HCT116 (cell line): ENCODE data around the gene USP50. TPM values are rescaled to one million over a fixed set of nuclear protein-coding genes. Genes with fewer than 3 reads are reported as not detected.
"Not testable (repeated sequence)": the region's sequence is repeated elsewhere in the genome, so short reads cannot be mapped to it uniquely, and the experiment has no call there.

Experiments used
- ATAC-seq: fragments of 200-7000 bp; cut with Tn5 transposase; 2 replicates; pipeline ENCODE4 v1.9.1; 2020; ENCODE audit warnings: mild to moderate bottlenecking, moderate library complexity
- BruUV-seq: library from RNA; stranded (reverse); fragments of 400-500 nt; replicated peaks from 2 replicates; lab custom pipeline; 2021; lab: Mats Ljungman, UMichigan
- CTCF ChIA-PET: fragments of 300-600 bp; sonication (Branson Sonifier 250); formaldehyde crosslinking; loops from one replicate; lab custom pipeline; 2021; ENCODE audit warnings: antibody characterized with exemption; lab: Charles Lee
- POLR2A ChIA-PET: fragments of 300-600, 350-600 bp; sonication (Branson Sonifier 250); formaldehyde crosslinking; loops from one replicate; lab custom pipeline; 2021; ENCODE audit warnings: antibody characterized with exemption; lab: Charles Lee
- RAD21 ChIA-PET, 2 experiments: fragments of 300-600 bp; sonication (Branson Sonifier 250); formaldehyde crosslinking; loops; one replicate each; lab custom pipeline; 2023; ENCODE audit warnings: low total read pairs in 2 of 2; ENCODE audit not compliant: uncharacterized antibody in 2 of 2, unreplicated experiment in 2 of 2, low non-redundant PET in 1 of 2; lab: Charles Lee
- DNase-seq: peaks from one replicate; pipeline ENCODE4 v3.0.0-alpha.2; 2010; ENCODE audit warnings: low read depth, low spot score
- H2AFZ ChIP-seq: fragments of 200-600 bp; shearing (Covaris generic), sonication (generic); 2 replicates; pipeline ENCODE4 v1.6.1; 2017; ENCODE audit warnings: low read depth, mixed run types, mixed read lengths, antibody characterized with exemption, low read length; ENCODE audit not compliant: poor library complexity, severe bottlenecking
- H3K27ac ChIP-seq: 2 replicates; pipeline ENCODE4 v1.5.1; 2012; ENCODE audit warnings: low read depth, low read length
- H3K27me3 ChIP-seq: fragments of 200-600 bp; sonication (generic); 2 replicates; pipeline ENCODE4 v1.6.1; 2016; ENCODE audit warnings: mixed run types, low read length, mixed read lengths; ENCODE audit not compliant: insufficient read depth
- H3K36me3 ChIP-seq, 2 experiments: fragments of 200-500 bp in 1 of 2; fragments of 200-600 bp in 1 of 2; sonication (Bioruptor generic) in 1 of 2; sonication (generic) in 1 of 2; 2 replicates each; pipeline versions ENCODE4 v1.5.1 to v1.6.1; 2014 to 2016; ENCODE audit warnings: low read length in 2 of 2, inconsistent platforms in 1 of 2, mixed read lengths in 1 of 2, mixed run types in 1 of 2; ENCODE audit not compliant: insufficient read depth in 2 of 2, control insufficient read depth in 1 of 2
- H3K4me1 ChIP-seq, 2 experiments: fragments of 200-600 bp in 1 of 2; sonication (generic) in 1 of 2; 2 replicates each; pipeline versions ENCODE4 v1.5.1 to v1.6.1; 2012 to 2017; ENCODE audit warnings: low read length in 2 of 2, inconsistent platforms in 1 of 2, mild to moderate bottlenecking in 1 of 2, mixed read lengths in 1 of 2, mixed run types in 1 of 2, moderate library complexity in 1 of 2; ENCODE audit not compliant: insufficient read depth in 2 of 2, control insufficient read depth in 1 of 2
- H3K4me2 ChIP-seq: fragments of 200-600 bp; sonication (generic); 2 replicates; pipeline ENCODE4 v1.6.1; 2017; ENCODE audit warnings: mixed run types, low read length, mixed read lengths
- H3K4me3 ChIP-seq, 2 experiments: fragments of 200-600 bp in 1 of 2; sonication (generic) in 1 of 2; replicated peaks in 1 of 2; 2 replicates each; pipeline ENCODE4 v1.5.1; 2011 to 2016; ENCODE audit warnings: low read length in 2 of 2, control low read depth in 1 of 2, low read depth in 1 of 2, mild to moderate bottlenecking in 1 of 2, mixed read lengths in 1 of 2, mixed run types in 1 of 2
- H3K79me2 ChIP-seq: fragments of 200-600 bp; sonication (generic); 2 replicates; pipeline ENCODE4 v1.6.1; 2017; ENCODE audit warnings: mild to moderate bottlenecking, mixed run types, low read length, moderate library complexity, mixed read lengths; ENCODE audit not compliant: insufficient read depth
- H3K9ac ChIP-seq: fragments of 200-600 bp; sonication (generic); 2 replicates; pipeline ENCODE4 v1.6.1; 2016; ENCODE audit warnings: low read length, mixed read lengths
- H3K9me2 ChIP-seq: fragments of 200-600 bp; sonication (generic), shearing (Covaris generic); 2 replicates; pipeline ENCODE4 v1.6.1; 2017; ENCODE audit warnings: mixed run types, mild to moderate bottlenecking, moderate library complexity; ENCODE audit not compliant: insufficient read depth
- H3K9me3 ChIP-seq, 2 experiments: fragments of 200-500 bp in 1 of 2; fragments of 200-600 bp in 1 of 2; sonication (Bioruptor generic) in 1 of 2; sonication (generic) in 1 of 2; 2 replicates each; pipeline ENCODE4 v1.6.1; 2014 to 2017; ENCODE audit warnings: low read length in 2 of 2, mixed read lengths in 2 of 2, inconsistent platforms in 1 of 2, low read depth in 1 of 2, mild to moderate bottlenecking in 1 of 2, mixed run types in 1 of 2, moderate library complexity in 1 of 2; ENCODE audit not compliant: control insufficient read depth in 1 of 2, insufficient read depth in 1 of 2
- H4K20me1 ChIP-seq: fragments of 200-600 bp; sonication (generic), shearing (Covaris generic); 2 replicates; pipeline ENCODE4 v1.6.1; 2017; ENCODE audit warnings: mixed run types, mild to moderate bottlenecking, moderate library complexity; ENCODE audit not compliant: insufficient read depth
- RAD21 ChIP-seq: IDR thresholded peaks from 2 replicates; pipeline ENCODE4 v1.6.1; 2012; ENCODE audit warnings: low read depth, mild to moderate bottlenecking
- REST ChIP-seq: IDR thresholded peaks from 2 replicates; pipeline ENCODE4 v1.6.1; 2012; ENCODE audit warnings: low read depth
- SRF ChIP-seq: IDR thresholded peaks from 2 replicates; pipeline ENCODE4 v1.6.1; 2012; ENCODE audit warnings: low read depth
- YY1 ChIP-seq: IDR thresholded peaks from 2 replicates; pipeline ENCODE4 v1.6.1; 2011; ENCODE audit warnings: low read length, low read depth, moderate library complexity, mild to moderate bottlenecking; ENCODE audit not compliant: insufficient replicate concordance; ENCODE audit errors: extremely low read depth
- ZNF274 ChIP-seq: fragments of 200-500 bp; sonication (Bioruptor generic); IDR thresholded peaks from 2 replicates; pipeline ENCODE4 v1.6.1; 2014; ENCODE audit warnings: mild to moderate bottlenecking, low read depth, low read length, inconsistent platforms
- intact Hi-C: fragments of 100-400 bp; cut with micrococcal nuclease; formaldehyde crosslinking; loops from 2 replicates; pipeline ENCODE4 v1.10.0; 2022
- total RNA-seq: library from RNA; stranded (reverse); gene quantifications from one replicate; pipeline ENCODE4 v1.2.1, GENCODE V29; 2021; ENCODE audit not compliant: unreplicated experiment

Gene USP50
- total RNA-seq, 1 experiment from 2014 or later: not detected

DNA sequence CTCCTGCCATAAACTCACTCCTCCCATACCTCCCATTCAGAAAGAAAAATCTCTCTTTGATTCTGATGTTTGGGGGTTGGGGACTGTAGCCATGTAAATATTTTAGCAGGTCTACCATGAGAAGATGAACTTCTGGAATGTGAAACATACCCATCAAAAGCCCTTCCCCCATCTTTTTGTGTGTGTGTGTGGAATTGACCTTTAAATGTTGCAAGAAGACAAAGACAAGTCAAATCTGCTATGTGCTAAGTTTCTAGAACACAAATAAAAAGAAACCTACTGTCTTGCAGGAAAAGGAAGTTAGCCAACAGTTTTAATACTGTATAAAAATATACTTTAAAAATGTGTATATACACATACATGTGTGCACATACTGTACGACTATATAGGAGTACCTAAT, 29.7 kb upstream of the USP50 start:
- POLR2A ChIA-PET: no interaction called here
- no peak for TF ChIP-seq REST
- no peak for TF ChIP-seq SRF
- no peak for TF ChIP-seq YY1
- TF ChIP-seq ZNF274: no peak
- no peak for TF ChIP-seq RAD21
- Histone ChIP-seq H3K9ac (no peak overlapping the region), H3K36me3 (peaks cover 12 to 28% of the 10 kb centered on the region in 2 experiments), H3K4me1 (no peaks in the 10 kb centered on the region), H3K27me3 (no peaks in the 10 kb centered on the region), H3K9me3 (no peaks in the 10 kb centered on the region), H2AFZ (no peak overlapping the region), H3K79me2 (no peaks in the 10 kb centered on the region), H3K27ac (no peak overlapping the region), H4K20me1 (no peaks in the 10 kb centered on the region), H3K4me3 (no peak overlapping the region), H3K9me2 (no peaks in the 10 kb centered on the region), H3K4me2 (no peak overlapping the region)
- no TSS peak for BruUV-seq
- RAD21 ChIA-PET: no interaction called here
- CTCF ChIA-PET: no interaction called here
- intact Hi-C loops: no loop called here
- ATAC-seq (no peak), DNase-seq (no peak)

DNA sequence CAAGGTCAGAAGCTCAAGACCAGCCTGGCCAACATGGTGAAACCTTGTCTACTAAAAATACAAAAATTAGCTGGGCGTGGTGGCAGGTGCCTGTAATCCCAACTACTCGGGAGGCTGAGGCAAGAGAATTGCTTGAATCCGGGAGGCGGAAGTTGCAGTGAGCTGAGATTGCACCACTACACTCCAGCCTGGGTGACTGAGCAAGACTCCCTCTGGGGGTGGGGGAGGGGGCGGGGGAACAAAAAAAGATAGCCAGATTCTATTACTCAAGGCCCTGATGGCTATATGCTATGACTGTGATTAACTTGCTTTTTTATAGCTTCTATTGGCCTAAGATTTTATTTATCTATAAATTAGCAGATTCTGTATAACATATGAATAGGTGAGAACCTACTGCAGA, 27.4 kb upstream of the USP50 start:
- H3K9me3 ChIP-seq, H3K27me3 ChIP-seq, ATAC-seq, BruUV-seq, H3K79me2 ChIP-seq, intact Hi-C loops, H3K9ac ChIP-seq, H3K4me3 ChIP-seq, RAD21 ChIA-PET, H2AFZ ChIP-seq, H4K20me1 ChIP-seq, CTCF ChIA-PET, H3K4me2 ChIP-seq, H3K27ac ChIP-seq, DNase-seq, H3K4me1 ChIP-seq, H3K9me2 ChIP-seq: not testable (repeated sequence)
- peaks cover 17 to 33% of the 10 kb centered on the region in 2 experiments for H3K36me3 ChIP-seq
- POLR2A ChIA-PET: interaction anchor here (0.6 kb wide), 1 partner anchor 30 kb away, joined by 6 read pairs; no protein-coding TSS in a partner anchor
